ENCODE measurements around the gene PLEKHA8.

The PLEKHA8 gene

GRCh38 chr7:30028216-30028748 lies at the start of gene PLEKHA8:
PLEKHA8 (plus strand) TSS chr7:30028412; CDS start chr7:30028763, 351 bp downstream.
- peak; percentile 89 to 92 for DNase-seq
- TF ChIP-seq POLR2A (IDR thresholded peaks at IDR 0.05; ENCODE audit: low read length) (peak; percentile 38), GATA1 (IDR thresholded peaks at IDR 0.05; ENCODE audit: low read depth, low read length) (no peak)

- no peak for DNase-seq
- TF ChIP-seq GATA1 (IDR thresholded peaks at IDR 0.05; ENCODE audit: low read depth, low read length) (no peak), POLR2A (IDR thresholded peaks at IDR 0.05; ENCODE audit: low read length) (no peak)
Observed at GRCh38 chr7:29980151-29980550, 48.1 kb upstream of the PLEKHA8 start.

- DNase-seq: no peak
- TF ChIP-seq POLR2A (IDR thresholded peaks at IDR 0.05; ENCODE audit: low read length): no peak
- TF ChIP-seq GATA1 (IDR thresholded peaks at IDR 0.05; ENCODE audit: low read depth, low read length): no peak
Observed at GRCh38 chr7:29987083-29987482, 41.1 kb upstream of the PLEKHA8 start.

- DNase-seq: no peak
- TF ChIP-seq POLR2A (IDR thresholded peaks at IDR 0.05; ENCODE audit: low read length) (no peak), GATA1 (IDR thresholded peaks at IDR 0.05; ENCODE audit: low read depth, low read length) (no peak)
Observed at GRCh38 chr7:29987811-29988317, 40.3 kb upstream of the PLEKHA8 start.

- TF ChIP-seq GATA1 (IDR thresholded peaks at IDR 0.05; ENCODE audit: low read depth, low read length) (no peak), POLR2A (IDR thresholded peaks at IDR 0.05; ENCODE audit: low read length) (peak; percentile 40)
- DNase-seq: peak; percentile 58 to 61
Observed at GRCh38 chr7:29988424-29989256, 39.6 kb upstream of the PLEKHA8 start.

- peak; percentile 44 to 54 for DNase-seq
Observed at GRCh38 chr7:29989257-29989995, 38.8 kb upstream of the PLEKHA8 start, which contains the start of gene SCRN1. SCRN1 (minus strand) TSS chr7:29989801; CDS start chr7:29969067, 20,734 bp downstream.

GRCh38 chr7:29990931-29991330 lies 37.3 kb upstream of the PLEKHA8 start:
- DNase-seq: no peak
- TF ChIP-seq POLR2A (IDR thresholded peaks at IDR 0.05; ENCODE audit: low read length) (no peak), GATA1 (IDR thresholded peaks at IDR 0.05; ENCODE audit: low read depth, low read length) (no peak)

More at GRCh38 chr7:29989257-29989995, 38.8 kb upstream of the PLEKHA8 start, which contains the start of gene SCRN1:
- TF ChIP-seq POLR2A (IDR thresholded peaks at IDR 0.05; ENCODE audit: low read length) (no peak), GATA1 (IDR thresholded peaks at IDR 0.05; ENCODE audit: low read depth, low read length) (no peak)

- no peak for DNase-seq
- TF ChIP-seq POLR2A (IDR thresholded peaks at IDR 0.05; ENCODE audit: low read length): no peak
- TF ChIP-seq GATA1 (IDR thresholded peaks at IDR 0.05; ENCODE audit: low read depth, low read length): no peak
Observed at GRCh38 chr7:29991937-29992336, 36.3 kb upstream of the PLEKHA8 start.

GRCh38 chr7:29993140-29993539 lies 35.1 kb upstream of the PLEKHA8 start:
- TF ChIP-seq GATA1 (IDR thresholded peaks at IDR 0.05; ENCODE audit: low read depth, low read length): no peak
- no peak for TF ChIP-seq POLR2A (IDR thresholded peaks at IDR 0.05; ENCODE audit: low read length)
- no peak for DNase-seq

GRCh38 chr7:29995652-29996051 lies 32.6 kb upstream of the PLEKHA8 start:
- no peak for DNase-seq
- TF ChIP-seq GATA1 (IDR thresholded peaks at IDR 0.05; ENCODE audit: low read depth, low read length) (no peak), POLR2A (IDR thresholded peaks at IDR 0.05; ENCODE audit: low read length) (no peak)

- TF ChIP-seq GATA1 (IDR thresholded peaks at IDR 0.05; ENCODE audit: low read depth, low read length) (no peak), POLR2A (IDR thresholded peaks at IDR 0.05; ENCODE audit: low read length) (no peak)
- no peak for DNase-seq
Observed at GRCh38 chr7:29996321-29996720, 31.9 kb upstream of the PLEKHA8 start.

- no peak for TF ChIP-seq GATA1 (IDR thresholded peaks at IDR 0.05; ENCODE audit: low read depth, low read length)
- no peak for TF ChIP-seq POLR2A (IDR thresholded peaks at IDR 0.05; ENCODE audit: low read length)
Observed at GRCh38 chr7:29998489-29998888, 29.7 kb upstream of the PLEKHA8 start.

GRCh38 chr7:30001998-30002397 lies 26.2 kb upstream of the PLEKHA8 start:
- no peak for TF ChIP-seq POLR2A (IDR thresholded peaks at IDR 0.05; ENCODE audit: low read length)
- TF ChIP-seq GATA1 (IDR thresholded peaks at IDR 0.05; ENCODE audit: low read depth, low read length): no peak
- DNase-seq: no peak

More at GRCh38 chr7:29998489-29998888, 29.7 kb upstream of the PLEKHA8 start:
- no peak for DNase-seq

GRCh38 chr7:30003098-30003497 lies 25.1 kb upstream of the PLEKHA8 start:
- DNase-seq: no peak
- TF ChIP-seq POLR2A (IDR thresholded peaks at IDR 0.05; ENCODE audit: low read length) (no peak), GATA1 (IDR thresholded peaks at IDR 0.05; ENCODE audit: low read depth, low read length) (no peak)
